Activated CD4-positive, alpha-beta T cell treated with anti-CD3 and anti-CD28 coated beads, Interleukin-2, amount 50 U/mL, for 16 hours (primary cell): Measurements from ENCODE around the gene KIFC3.
"Not testable (repeated sequence)": the region's sequence is repeated elsewhere in the genome, so short reads cannot be mapped to it uniquely, and the experiment has no call there.

Experiments used
- DNase-seq: peaks from one replicate; pipeline ENCODE4 v3.0.0-alpha.2; 2020

The KIFC3 gene

DNA sequence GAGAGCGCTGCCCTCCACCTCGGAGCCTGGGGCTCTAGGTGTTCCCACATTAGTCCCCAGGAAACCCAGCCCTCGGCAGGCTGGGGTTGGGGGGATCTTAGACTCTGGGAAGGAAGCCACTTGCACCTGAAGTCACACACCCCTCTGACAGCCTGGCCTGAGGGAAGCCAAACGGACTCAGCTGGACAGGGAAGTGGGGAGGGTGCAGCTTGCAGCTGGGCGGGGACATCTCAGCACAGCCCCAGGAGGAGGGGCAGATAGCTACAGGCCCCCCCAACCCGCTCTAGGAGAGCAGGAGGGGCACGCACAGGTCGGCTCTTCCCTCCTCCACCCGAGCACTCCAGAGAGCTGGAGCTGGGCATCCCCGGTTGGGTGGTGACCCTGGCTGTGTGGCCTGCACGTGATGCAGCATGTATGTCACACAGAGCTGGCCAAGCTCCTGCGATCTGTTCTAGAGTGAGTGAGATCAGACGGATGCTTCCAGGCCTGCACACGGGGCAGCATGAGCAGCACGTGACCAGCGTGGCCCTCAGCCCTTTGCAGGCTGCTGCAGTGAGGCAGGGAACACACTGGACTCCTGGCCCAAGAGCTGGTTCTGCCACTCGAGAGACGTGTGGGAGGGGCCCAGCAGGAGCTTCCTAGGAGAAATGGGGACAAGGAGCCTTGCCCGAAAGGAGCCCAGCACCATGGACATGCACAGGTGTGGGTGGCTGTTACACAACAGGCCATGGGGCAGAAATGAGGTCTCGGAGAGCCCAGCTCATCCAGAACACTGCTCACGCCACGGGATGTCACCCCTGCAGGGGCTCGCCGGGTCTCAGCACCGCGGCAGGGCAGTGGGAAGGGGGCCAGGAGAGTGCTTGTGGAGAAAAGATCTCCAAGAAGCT is 15.4 kb downstream of the KIFC3 start:
- no peak for DNase-seq

GRCh38 chr16:57785924-57786323 is 16.4 kb downstream of the KIFC3 start:
- no peak for DNase-seq

GRCh38 chr16:57785385-57785784 is 16.9 kb downstream of the KIFC3 start:
- no peak for DNase-seq

GRCh38 chr16:57784334-57784733 is 18.0 kb downstream of the KIFC3 start:
- no peak for DNase-seq

- DNase-seq, result no peak
Observed at GRCh38 chr16:57783883-57784282, 18.4 kb downstream of the KIFC3 start.

- DNase-seq, result no peak
Observed at GRCh38 chr16:57783116-57783515, 19.2 kb downstream of the KIFC3 start.

GRCh38 chr16:57782607-57783055 is 19.7 kb downstream of the KIFC3 start:
- DNase-seq, result not testable (repeated sequence)

DNA sequence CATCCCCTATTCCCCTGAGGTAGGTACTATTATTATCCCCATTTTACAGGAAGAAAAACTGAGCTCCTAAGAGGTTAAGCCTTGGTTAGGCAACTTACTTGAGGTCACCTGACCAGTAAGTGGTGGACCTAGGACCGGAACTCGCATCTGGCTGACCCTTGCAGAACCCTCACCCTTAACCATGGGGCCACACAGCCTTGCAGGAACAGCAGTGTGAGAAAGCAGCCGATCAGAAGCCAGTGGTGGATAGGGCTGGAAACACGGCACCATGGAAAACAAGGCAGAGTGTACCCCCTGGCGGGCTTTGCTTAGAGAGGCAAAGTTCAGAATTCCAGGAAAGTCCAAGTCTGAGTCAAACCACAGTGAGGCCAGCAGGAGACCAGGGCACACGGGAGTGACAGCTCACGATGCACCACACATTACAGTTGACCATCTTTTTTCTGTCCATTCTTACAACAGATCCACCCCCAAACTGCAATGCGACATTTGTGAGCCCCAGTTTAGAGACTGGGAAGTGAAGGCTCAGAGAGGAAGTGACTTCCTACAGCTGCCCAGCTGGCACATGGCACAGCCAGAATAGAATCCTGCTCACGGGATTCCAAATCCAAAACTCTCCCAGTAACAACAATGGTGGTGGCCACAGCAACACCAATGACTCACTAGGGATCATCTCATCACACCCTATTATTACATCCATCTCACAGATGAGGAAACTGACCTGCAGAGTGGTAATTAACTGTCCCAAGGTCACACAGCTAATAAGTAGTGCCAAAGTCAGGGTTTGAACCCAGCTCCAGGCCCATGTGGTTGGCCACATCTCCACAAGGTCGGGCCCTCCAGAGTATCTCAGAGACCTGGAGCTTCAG is 20.3 kb downstream of the KIFC3 start:
- DNase-seq, result no peak

GRCh38 chr16:57781349-57781740 is 20.9 kb downstream of the KIFC3 start:
- DNase-seq, result no peak

- DNase-seq, result not testable (repeated sequence)
Observed at GRCh38 chr16:57779836-57780235, 22.5 kb downstream of the KIFC3 start.

GRCh38 chr16:57778658-57779057 is 23.6 kb downstream of the KIFC3 start:
- no peak for DNase-seq

- no peak for DNase-seq
Observed at GRCh38 chr16:57775661-57776469, 26.4 kb downstream of the KIFC3 start.

- no peak for DNase-seq
Observed at GRCh38 chr16:57774705-57775285, 27.5 kb downstream of the KIFC3 start.

GRCh38 chr16:57773655-57774295 is 28.5 kb downstream of the KIFC3 start:
- DNase-seq, result no peak

GRCh38 chr16:57773019-57773418 is 29.3 kb downstream of the KIFC3 start:
- DNase-seq, result no peak

DNA sequence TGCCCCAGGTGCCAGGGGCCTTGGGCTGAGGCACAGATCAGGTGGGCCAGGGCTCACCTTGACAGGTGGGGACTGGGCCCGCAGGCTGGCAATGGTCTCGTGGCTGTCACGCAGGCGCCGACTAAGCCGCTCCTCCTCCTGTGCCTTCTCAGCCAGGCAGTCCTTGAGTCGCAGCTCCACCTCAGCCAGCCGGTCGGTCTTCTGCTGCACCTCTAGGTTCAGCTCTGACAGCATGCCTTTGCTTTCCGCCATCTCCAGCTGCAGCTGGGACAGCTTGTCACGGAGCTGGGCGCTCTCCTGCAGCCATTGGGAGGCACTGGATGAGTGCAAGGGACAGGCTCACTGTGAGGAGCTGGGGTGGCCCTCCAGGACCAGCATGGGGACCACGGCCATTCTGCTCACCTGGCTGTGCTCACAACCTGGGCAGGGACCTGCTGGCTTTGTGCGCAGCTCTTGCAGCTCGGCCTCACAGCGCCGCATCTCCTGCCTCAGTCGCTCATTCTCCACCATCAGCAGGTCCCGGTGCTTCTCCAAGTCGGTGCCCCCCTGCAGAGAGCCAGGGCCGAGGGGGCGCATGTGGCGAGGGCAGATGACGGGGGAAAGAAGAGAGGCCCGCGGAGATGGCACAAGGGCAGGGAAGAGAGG is 31.0 kb downstream of the KIFC3 start:
- no peak for DNase-seq

DNA sequence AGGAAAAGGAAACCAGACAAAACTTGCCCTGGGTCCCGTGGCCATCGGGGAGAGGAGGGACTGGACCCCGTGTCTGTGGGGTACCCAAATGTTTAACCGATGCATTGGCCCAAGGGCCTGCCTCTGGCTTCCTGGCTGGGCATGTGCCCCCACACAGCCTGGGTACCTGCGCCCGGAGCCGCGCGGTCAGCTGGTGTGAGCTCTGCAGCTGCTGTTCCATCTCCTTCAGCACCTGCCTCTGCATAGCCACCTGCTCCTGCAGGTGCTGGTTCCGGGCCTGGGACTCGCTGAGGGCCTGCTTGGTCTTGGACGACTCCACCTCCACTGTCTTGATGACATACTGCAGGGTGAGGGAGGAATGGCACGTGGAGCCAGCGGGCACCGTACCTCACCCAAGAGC is 31.9 kb downstream of the KIFC3 start:
- no peak for DNase-seq

DNA sequence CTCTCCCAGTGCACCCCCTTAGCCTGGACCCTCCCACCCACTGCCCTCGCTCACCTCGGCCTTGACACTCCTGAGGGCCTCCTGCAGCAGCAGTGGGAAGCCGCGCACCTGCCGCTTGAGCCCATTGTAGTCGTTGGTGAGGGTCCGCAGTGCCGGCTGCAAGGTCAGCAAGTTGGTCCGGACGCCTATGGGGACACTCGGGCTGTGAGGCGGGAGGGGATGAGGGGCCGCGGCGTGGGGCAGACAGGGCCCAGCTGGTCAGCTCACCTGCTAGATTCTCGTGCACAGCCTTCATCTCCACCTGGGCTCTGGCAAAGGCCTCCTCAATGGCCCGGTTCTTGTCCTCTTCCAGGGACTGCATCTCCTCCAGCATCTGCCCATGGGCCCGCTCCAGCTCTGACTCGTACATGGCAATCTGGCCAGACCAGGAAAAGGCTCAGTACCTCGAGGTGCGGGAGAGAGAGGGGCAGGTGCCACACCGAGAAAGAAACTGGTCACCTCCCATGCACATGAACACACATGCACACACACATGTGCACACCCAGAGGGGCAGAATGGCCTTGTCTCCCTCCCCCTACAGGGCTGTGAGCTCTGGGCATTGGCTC is 32.6 kb downstream of the KIFC3 start:
- DNase-seq, result no peak

GRCh38 chr16:57766714-57767348 is 35.5 kb downstream of the KIFC3 start:
- no peak for DNase-seq

- DNase-seq, result no peak
Observed at GRCh38 chr16:57765160-57765728, 37.0 kb downstream of the KIFC3 start.
